Activated CD4-positive, alpha-beta T cell treated with anti-CD3 and anti-CD28 coated beads for 36 hours (primary cell): ENCODE data around the gene UPF2. TPM values are rescaled to one million over a fixed set of nuclear protein-coding genes. Genes with fewer than 3 reads are reported as not detected.

Source experiments
- ATAC-seq: fragments of 200-7000 bp; cut with Tn5 transposase; one replicate; pipeline ENCODE4 v1.10.0; 2021; ENCODE audit warnings: mild to moderate bottlenecking, moderate library complexity
- CTCF ChIA-PET: fragments of 350-600 bp; sonication (Branson Sonifier 250); formaldehyde crosslinking; loops from one replicate; lab custom pipeline; 2021; ENCODE audit warnings: antibody characterized with exemption; lab: Charles Lee
- POLR2A ChIA-PET: fragments of 350-600 bp; sonication (Branson Sonifier 250); formaldehyde crosslinking; loops from one replicate; lab custom pipeline; 2021; ENCODE audit warnings: antibody characterized with exemption, inconsistent platforms; lab: Charles Lee
- DNase-seq: peaks from one replicate; pipeline ENCODE4 v3.0.0-alpha.2; 2020
- H3K27ac Mint-ChIP-seq: one replicate; pipeline ENCODE4 v1.8.0; 2021; ENCODE audit warnings: mixed read lengths
- H3K27me3 Mint-ChIP-seq: one replicate; pipeline ENCODE4 v1.8.0; 2021; ENCODE audit warnings: mixed read lengths
- H3K36me3 Mint-ChIP-seq: one replicate; pipeline ENCODE4 v1.8.0; 2021; ENCODE audit warnings: low read depth, mixed read lengths
- H3K4me1 Mint-ChIP-seq: one replicate; pipeline ENCODE4 v1.8.0; 2021; ENCODE audit warnings: mixed read lengths
- H3K4me3 Mint-ChIP-seq: one replicate; pipeline ENCODE4 v1.8.0; 2021; ENCODE audit warnings: mild to moderate bottlenecking, moderate library complexity, mixed read lengths
- H3K9me3 Mint-ChIP-seq: one replicate; pipeline ENCODE4 v1.8.0; 2021; ENCODE audit warnings: low read depth, mixed read lengths
- intact Hi-C, 2 experiments: fragments of 100-400 bp; cut with DNase I in 1 of 2; cut with micrococcal nuclease in 1 of 2; formaldehyde crosslinking; loops; one replicate each; pipeline versions ENCODE4 v1.14.2 to v1.15.1; 2022 to 2024; cut with DNase I, micrococcal nuclease
- total RNA-seq, 2 experiments: library from RNA; stranded (reverse); gene quantifications; one replicate each; pipeline ENCODE4 v1.2.3, GENCODE V29; 2021

Gene UPF2
- total RNA-seq, 2 experiments from 2014 or later: 34.2 to 46.8 TPM

GRCh38 chr10:11881030-11881476 lies 161.6 kb downstream of the UPF2 start:
- no peaks in the 10 kb centered on the region for H3K27me3 Mint-ChIP-seq
- H3K27ac Mint-ChIP-seq: no peak overlapping the region
- POLR2A ChIA-PET: no interaction called here
- DNase-seq (no peak), ATAC-seq (no peak)
- H3K4me1 Mint-ChIP-seq: no peaks in the 10 kb centered on the region
- H3K4me3 Mint-ChIP-seq: no peak overlapping the region
- no peaks in the 10 kb centered on the region for H3K36me3 Mint-ChIP-seq
- intact Hi-C loops: no loop called here
- H3K9me3 Mint-ChIP-seq: no peaks in the 10 kb centered on the region
- CTCF ChIA-PET: no interaction called here

- Mint-ChIP-seq H3K27me3 (no peaks in the 10 kb centered on the region), H3K9me3 (no peaks in the 10 kb centered on the region), H3K27ac (no peak overlapping the region), H3K4me1 (no peaks in the 10 kb centered on the region), H3K4me3 (no peak overlapping the region), H3K36me3 (no peaks in the 10 kb centered on the region)
- POLR2A ChIA-PET: no interaction called here
- ATAC-seq (no peak), DNase-seq (no peak)
- intact Hi-C loops: no loop called here
- CTCF ChIA-PET: no interaction called here
These were observed 162.2 kb downstream of the UPF2 start for GRCh38 chr10:11880151-11881029.

- no peak for ATAC-seq
- CTCF ChIA-PET: interaction anchor here (0.6 kb wide), 1 partner anchor 793 kb away, joined by 3 read pairs; no protein-coding TSS in a partner anchor
These were observed 163.1 kb downstream of the UPF2 start for GRCh38 chr10:11879387-11880094.

GRCh38 chr10:11878776-11879175 lies 163.8 kb downstream of the UPF2 start:
- POLR2A ChIA-PET: no interaction called here

More at GRCh38 chr10:11879387-11880094, 163.1 kb downstream of the UPF2 start:
- no peak for DNase-seq
- POLR2A ChIA-PET: no interaction called here
- no peaks in the 10 kb centered on the region for H3K36me3 Mint-ChIP-seq
- H3K4me3 Mint-ChIP-seq: no peak overlapping the region
- intact Hi-C loops: no loop called here
- H3K27me3 Mint-ChIP-seq: no peaks in the 10 kb centered on the region
- H3K4me1 Mint-ChIP-seq: peaks cover 7% of the 10 kb centered on the region
- H3K9me3 Mint-ChIP-seq: no peaks in the 10 kb centered on the region
- H3K27ac Mint-ChIP-seq: no peak overlapping the region

GRCh38 chr10:11877591-11877905 lies 165.1 kb downstream of the UPF2 start:
- Mint-ChIP-seq H3K9me3 (no peaks in the 10 kb centered on the region), H3K27me3 (peaks cover 4% of the 10 kb centered on the region), H3K4me3 (no peak overlapping the region), H3K4me1 (peaks cover 13% of the 10 kb centered on the region), H3K27ac (no peak overlapping the region), H3K36me3 (no peaks in the 10 kb centered on the region)
- DNase-seq (no peak), ATAC-seq (no peak)
- intact Hi-C loops: no loop called here
- POLR2A ChIA-PET: no interaction called here
- CTCF ChIA-PET: interaction anchor here (0.6 to 1.2 kb wide), 2 partner anchors 38 to 104 kb away, joined by 3 to 4 read pairs; no protein-coding TSS in a partner anchor

More at GRCh38 chr10:11878776-11879175, 163.8 kb downstream of the UPF2 start:
- H3K4me3 Mint-ChIP-seq: no peak overlapping the region
- no peak for ATAC-seq
- H3K27ac Mint-ChIP-seq: no peak overlapping the region
- H3K36me3 Mint-ChIP-seq: no peaks in the 10 kb centered on the region
- DNase-seq: no peak
- no peaks in the 10 kb centered on the region for H3K9me3 Mint-ChIP-seq
- CTCF ChIA-PET: no interaction called here
- no peaks in the 10 kb centered on the region for H3K27me3 Mint-ChIP-seq
- intact Hi-C loops: no loop called here
- peaks cover 13% of the 10 kb centered on the region for H3K4me1 Mint-ChIP-seq

GRCh38 chr10:11876805-11877590 lies 165.6 kb downstream of the UPF2 start:
- Mint-ChIP-seq H3K9me3 (no peaks in the 10 kb centered on the region), H3K27ac (no peak overlapping the region), H3K27me3 (peaks cover 4% of the 10 kb centered on the region), H3K4me1 (peaks cover 13% of the 10 kb centered on the region), H3K36me3 (no peaks in the 10 kb centered on the region), H3K4me3 (no peak overlapping the region)
- ATAC-seq (no peak), DNase-seq (no peak)
- CTCF ChIA-PET: interaction anchor here (0.6 to 1.2 kb wide), 4 partner anchors 35 to 263 kb away, joined by 3 to 4 read pairs (median 3); no protein-coding TSS in a partner anchor
- intact Hi-C loops: no loop called here
- POLR2A ChIA-PET: no interaction called here

- ChIA-PET CTCF (interaction anchor here (0.6 to 1.2 kb wide), 2 partner anchors 36 to 103 kb away, joined by 3 to 4 read pairs; no protein-coding TSS in a partner anchor), POLR2A (no interaction called here)
- Mint-ChIP-seq H3K4me3 (no peak overlapping the region), H3K4me1 (peaks cover 15% of the 10 kb centered on the region), H3K27ac (no peak overlapping the region), H3K27me3 (peaks cover 5% of the 10 kb centered on the region), H3K36me3 (no peaks in the 10 kb centered on the region), H3K9me3 (no peaks in the 10 kb centered on the region)
- DNase-seq: no peak
- intact Hi-C loops: no loop called here
- ATAC-seq: no peak
These were observed 166.3 kb downstream of the UPF2 start for GRCh38 chr10:11876324-11876723.

GRCh38 chr10:11875494-11876281 lies 166.9 kb downstream of the UPF2 start:
- ChIA-PET CTCF (interaction anchor here (0.8 kb wide), 1 partner anchor 44 kb away, joined by 3 read pairs; no protein-coding TSS in a partner anchor), POLR2A (no interaction called here)
- H3K4me3 Mint-ChIP-seq: no peak overlapping the region
- intact Hi-C loops: no loop called here
- ATAC-seq (no peak), DNase-seq (no peak)
- no peaks in the 10 kb centered on the region for H3K36me3 Mint-ChIP-seq
- no peaks in the 10 kb centered on the region for H3K9me3 Mint-ChIP-seq
- H3K27ac Mint-ChIP-seq: no peak overlapping the region
- H3K4me1 Mint-ChIP-seq: peaks cover 17% of the 10 kb centered on the region
- H3K27me3 Mint-ChIP-seq: peaks cover 6% of the 10 kb centered on the region

GRCh38 chr10:11874568-11875493 lies 167.8 kb downstream of the UPF2 start:
- H3K27ac Mint-ChIP-seq: no peak overlapping the region

GRCh38 chr10:11871466-11871865 lies 171.1 kb downstream of the UPF2 start:
- ATAC-seq: no peak
- Mint-ChIP-seq H3K27ac (no peak overlapping the region), H3K9me3 (no peaks in the 10 kb centered on the region), H3K4me3 (no peak overlapping the region), H3K36me3 (no peaks in the 10 kb centered on the region), H3K27me3 (peaks cover 6% of the 10 kb centered on the region), H3K4me1 (peaks cover 17% of the 10 kb centered on the region)
- CTCF ChIA-PET: no interaction called here
- intact Hi-C loops: no loop called here
- POLR2A ChIA-PET: no interaction called here
- no peak for DNase-seq

More at GRCh38 chr10:11874568-11875493, 167.8 kb downstream of the UPF2 start:
- ATAC-seq (peak; percentile 69), DNase-seq (peak; percentile 61)
- CTCF ChIA-PET: interaction anchor here (0.6 to 1.0 kb wide), 4 partner anchors 40 to 112 kb away, joined by 3 to 5 read pairs (median 4); no protein-coding TSS in a partner anchor
- no peaks in the 10 kb centered on the region for H3K36me3 Mint-ChIP-seq
- POLR2A ChIA-PET: no interaction called here
- H3K9me3 Mint-ChIP-seq: no peaks in the 10 kb centered on the region
- H3K27me3 Mint-ChIP-seq: peaks cover 6% of the 10 kb centered on the region
- intact Hi-C loops: no loop called here
- H3K4me1 Mint-ChIP-seq: peaks cover 17% of the 10 kb centered on the region
- no peak overlapping the region for H3K4me3 Mint-ChIP-seq
